Embryonic facial prominence (tissue), 1 donor: Measurements from ENCODE around the gene STK11IP.

Experiments used
- DNase-seq: peaks from one replicate; pipeline ENCODE4 v3.0.0-alpha.2; 2016; ENCODE audit errors: extremely low spot score

The STK11IP gene

GRCh38 chr2:219578811-219579613 lies 18.6 kb upstream of the STK11IP start:
- no peak for DNase-seq

- no peak for DNase-seq
These were observed 16.3 kb upstream of the STK11IP start for GRCh38 chr2:219581346-219581745.

- no peak for DNase-seq
These were observed 6.6 kb upstream of the STK11IP start for GRCh38 chr2:219591091-219591490.

- DNase-seq: peak; percentile 58
These were observed 4.9 kb upstream of the STK11IP start for GRCh38 chr2:219592736-219593135.

GRCh38 chr2:219593154-219593553 lies 4.5 kb upstream of the STK11IP start:
- no peak for DNase-seq

GRCh38 chr2:219595256-219595655 lies 2.4 kb upstream of the STK11IP start:
- peak; percentile 74 for DNase-seq

- no peak for DNase-seq
These were observed 604 bp upstream of the STK11IP start for GRCh38 chr2:219596954-219597551.

GRCh38 chr2:219598308-219599078 lies 836 bp downstream of the STK11IP start:
- DNase-seq: no peak

GRCh38 chr2:219603771-219604170 lies 6.1 kb downstream of the STK11IP start:
- DNase-seq: no peak

GRCh38 chr2:219605607-219605954 lies 7.9 kb downstream of the STK11IP start:
- DNase-seq: no peak

GRCh38 chr2:219607931-219608330 lies 10.3 kb downstream of the STK11IP start:
- DNase-seq: no peak

GRCh38 chr2:219608399-219608964 lies 10.8 kb downstream of the STK11IP start:
- no peak for DNase-seq

GRCh38 chr2:219609149-219609750 lies 11.6 kb downstream of the STK11IP start:
- no peak for DNase-seq

- no peak for DNase-seq
These were observed 13.6 kb downstream of the STK11IP start for GRCh38 chr2:219611306-219611705.

GRCh38 chr2:219611866-219612576 lies 14.4 kb downstream of the STK11IP start:
- no peak for DNase-seq

- no peak for DNase-seq
These were observed 15.1 kb downstream of the STK11IP start for GRCh38 chr2:219612577-219613286.

- DNase-seq: no peak
These were observed 15.9 kb downstream of the STK11IP start for GRCh38 chr2:219613461-219614070.

GRCh38 chr2:219614076-219614860 lies 16.6 kb downstream of the STK11IP start:
- no peak for DNase-seq

- no peak for DNase-seq
These were observed 17.4 kb downstream of the STK11IP start for GRCh38 chr2:219615036-219615435.
